ENCODE data around the gene KDF1. TPM values are rescaled to one million over a fixed set of nuclear protein-coding genes. Genes with fewer than 3 reads are reported as not detected.

The KDF1 gene
- total RNA-seq, 2 donors from 2014 or later = not detected

DNA sequence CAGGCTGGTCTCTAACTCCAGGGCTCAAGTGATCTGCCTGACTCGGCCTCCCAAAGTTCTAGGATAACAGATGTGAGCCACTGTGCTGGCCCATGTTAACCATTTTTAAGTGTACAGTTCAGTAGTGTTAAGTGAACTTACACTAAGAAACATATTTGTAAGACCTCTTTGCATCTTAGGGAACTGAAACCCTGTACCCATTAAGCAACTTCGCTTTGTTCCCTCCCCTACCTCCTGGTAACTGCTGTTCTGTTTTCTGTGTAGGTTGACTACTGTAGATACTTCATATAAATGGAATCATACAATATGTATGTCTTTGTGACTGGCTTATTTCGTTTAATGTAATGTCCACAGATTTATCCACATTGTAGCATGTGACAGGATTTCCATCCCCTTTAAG lies 27.7 kb downstream of the KDF1 start:
- DNase-seq (ENCODE audit: low spot score) = no peak
- intact Hi-C loops (cut with DNase I) = no loop called here

GRCh38 chr1:26923711-26924110 lies 36.6 kb downstream of the KDF1 start:
- intact Hi-C loops (cut with DNase I) = no loop called here
- no peak for DNase-seq (ENCODE audit: low spot score)

DNA sequence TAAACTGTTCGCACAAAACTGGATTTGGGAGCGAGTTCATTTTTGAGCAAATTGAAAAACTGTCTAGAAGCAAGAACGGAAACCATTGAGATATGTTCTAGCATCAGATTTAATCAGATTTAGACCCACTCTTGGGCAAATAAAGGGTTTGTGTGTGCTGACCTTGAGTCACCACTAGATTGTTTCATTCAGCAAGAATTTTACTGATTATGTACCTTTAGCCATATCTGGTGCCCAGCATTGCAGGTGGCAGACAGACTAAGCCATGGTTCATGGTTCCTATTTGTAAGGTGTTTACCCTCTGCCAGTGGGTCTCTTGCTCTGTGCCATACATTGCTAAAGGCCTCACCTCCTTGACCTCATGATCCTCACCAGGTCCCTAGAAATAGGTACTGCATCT lies 37.4 kb downstream of the KDF1 start:
- intact Hi-C loops (cut with DNase I) = no loop called here
- DNase-seq (ENCODE audit: low spot score) = no peak

DNA sequence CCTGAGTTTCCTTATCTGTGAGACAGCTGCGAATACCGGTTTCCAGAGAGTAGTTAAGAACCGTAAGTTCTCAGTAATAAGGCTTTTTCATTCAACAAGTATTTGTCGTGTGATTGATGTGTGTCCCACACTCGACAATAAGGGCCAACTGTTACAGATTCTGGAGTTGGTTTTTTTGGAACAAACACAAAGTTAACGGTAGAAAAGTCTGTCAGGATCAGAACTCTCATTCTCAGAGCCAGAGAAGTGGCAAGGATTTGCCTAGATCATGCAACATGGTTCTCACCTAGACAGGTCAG lies 37.9 kb downstream of the KDF1 start:
- DNase-seq (ENCODE audit: low spot score) = no peak
- intact Hi-C loops (cut with DNase I) = no loop called here

DNA sequence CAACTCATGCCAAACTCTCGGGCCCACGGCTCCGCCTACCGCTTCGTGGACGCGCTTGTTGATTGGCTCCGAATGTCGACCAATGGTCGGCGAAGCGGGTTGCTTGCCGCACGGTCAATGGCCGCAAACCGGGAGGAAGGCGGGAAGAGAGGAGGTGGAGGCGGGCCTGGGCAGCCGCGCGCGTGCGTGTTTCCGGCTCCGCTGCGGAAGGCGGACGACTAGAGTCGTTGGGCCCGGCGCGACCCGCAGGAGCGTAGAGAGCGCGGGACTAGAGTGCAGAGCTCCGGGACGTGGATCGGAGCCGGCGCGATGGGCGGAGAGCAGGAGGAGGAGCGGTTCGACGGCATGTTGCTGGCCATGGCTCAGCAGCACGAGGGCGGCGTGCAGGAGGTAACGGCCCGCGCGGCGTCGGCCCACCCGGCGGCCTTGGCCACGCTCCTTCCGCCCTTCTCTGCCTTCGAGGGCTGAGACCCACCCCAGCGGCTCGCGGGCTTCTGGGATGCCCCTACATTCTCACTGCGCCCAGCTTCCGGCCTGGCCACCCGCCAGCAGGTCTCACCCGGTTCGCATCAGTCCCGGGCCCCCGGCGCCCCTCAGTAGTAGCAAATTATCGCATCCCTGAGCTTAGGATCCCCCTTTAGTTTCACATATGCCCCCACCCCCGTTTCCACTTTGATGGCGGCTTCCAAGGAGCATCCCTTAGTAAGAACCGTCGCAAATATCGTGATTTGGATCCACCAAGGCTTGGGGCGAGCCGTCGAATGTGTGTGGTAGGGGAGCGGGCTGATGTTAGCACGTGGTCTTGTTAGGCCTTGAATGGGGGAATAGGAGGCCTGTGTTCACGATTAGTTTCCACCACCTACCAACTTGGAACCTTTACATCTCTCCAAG lies 38.5 kb downstream of the KDF1 start, which contains the start of gene NUDC:
NUDC (plus strand) TSS at position 204 of the 891 bp plus-strand sequence; CDS start at position 310, 106 bp downstream.
- intact Hi-C loops (cut with DNase I) = no loop called here

DNA sequence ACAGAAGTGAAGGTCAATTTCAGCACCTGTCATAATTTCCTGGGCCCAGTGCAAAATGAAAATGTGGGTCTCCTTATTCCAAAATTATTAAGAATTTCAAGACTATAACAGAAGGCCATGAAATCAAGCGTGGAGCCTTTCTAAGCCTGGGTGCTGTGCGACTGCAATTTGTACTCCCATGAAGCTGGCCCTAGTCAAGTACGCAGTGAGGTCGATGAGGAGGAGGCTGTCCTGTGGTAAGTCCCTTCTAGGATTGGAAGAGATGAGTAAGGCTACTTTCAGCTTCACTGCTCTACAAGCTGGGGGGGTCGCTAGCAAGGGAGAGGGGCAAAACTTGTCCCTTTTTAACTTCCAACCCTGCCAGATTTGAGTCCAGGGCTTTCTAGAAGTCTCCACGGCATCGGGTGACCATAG lies 39.1 kb downstream of the KDF1 start:
- DNase-seq (ENCODE audit: low spot score) = no peak
- intact Hi-C loops (cut with DNase I) = no loop called here

More for the DNA sequence above, 38.5 kb downstream of the KDF1 start, which contains the start of gene NUDC:
- DNase-seq (ENCODE audit: low spot score) = peak; percentile 99

GRCh38 chr1:26915204-26915842 lies 44.9 kb downstream of the KDF1 start:
- intact Hi-C loops (cut with DNase I) = no loop called here
- DNase-seq (ENCODE audit: low spot score) = no peak

- DNase-seq (ENCODE audit: low spot score) = no peak
- intact Hi-C loops (cut with DNase I) = no loop called here
These were observed 46.3 kb downstream of the KDF1 start, which contains the start of gene NR0B2 for GRCh38 chr1:26913754-26914619. Gene NR0B2 (minus strand): TSS chr1:26913975. CDS start chr1:26913940, 35 bp downstream.

- intact Hi-C loops (cut with DNase I) = no loop called here
- DNase-seq (ENCODE audit: low spot score) = no peak
These were observed 46.9 kb downstream of the KDF1 start for GRCh38 chr1:26913389-26913753.

DNA sequence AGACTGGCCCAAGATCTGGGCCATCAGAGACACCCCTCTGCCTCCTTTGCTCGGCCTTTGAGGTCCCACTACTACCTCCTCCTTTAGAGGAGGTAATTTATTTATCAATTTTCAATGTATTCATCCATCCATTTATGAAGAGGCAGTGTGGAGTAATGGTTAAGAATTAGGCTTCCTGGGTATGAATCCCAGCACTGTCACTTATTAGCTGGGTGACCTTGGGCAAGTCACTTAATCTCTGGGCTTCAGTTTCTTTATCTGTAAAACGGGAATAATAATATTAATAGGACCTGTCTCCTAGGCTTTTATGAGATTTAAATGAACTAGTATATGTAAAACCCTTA lies 48.1 kb downstream of the KDF1 start:
- intact Hi-C loops (cut with DNase I) = no loop called here
- DNase-seq (ENCODE audit: low spot score) = no peak

- no peak for DNase-seq (ENCODE audit: low spot score)
- intact Hi-C loops (cut with DNase I) = no loop called here
These were observed 48.7 kb downstream of the KDF1 start for GRCh38 chr1:26911399-26912146.

DNA sequence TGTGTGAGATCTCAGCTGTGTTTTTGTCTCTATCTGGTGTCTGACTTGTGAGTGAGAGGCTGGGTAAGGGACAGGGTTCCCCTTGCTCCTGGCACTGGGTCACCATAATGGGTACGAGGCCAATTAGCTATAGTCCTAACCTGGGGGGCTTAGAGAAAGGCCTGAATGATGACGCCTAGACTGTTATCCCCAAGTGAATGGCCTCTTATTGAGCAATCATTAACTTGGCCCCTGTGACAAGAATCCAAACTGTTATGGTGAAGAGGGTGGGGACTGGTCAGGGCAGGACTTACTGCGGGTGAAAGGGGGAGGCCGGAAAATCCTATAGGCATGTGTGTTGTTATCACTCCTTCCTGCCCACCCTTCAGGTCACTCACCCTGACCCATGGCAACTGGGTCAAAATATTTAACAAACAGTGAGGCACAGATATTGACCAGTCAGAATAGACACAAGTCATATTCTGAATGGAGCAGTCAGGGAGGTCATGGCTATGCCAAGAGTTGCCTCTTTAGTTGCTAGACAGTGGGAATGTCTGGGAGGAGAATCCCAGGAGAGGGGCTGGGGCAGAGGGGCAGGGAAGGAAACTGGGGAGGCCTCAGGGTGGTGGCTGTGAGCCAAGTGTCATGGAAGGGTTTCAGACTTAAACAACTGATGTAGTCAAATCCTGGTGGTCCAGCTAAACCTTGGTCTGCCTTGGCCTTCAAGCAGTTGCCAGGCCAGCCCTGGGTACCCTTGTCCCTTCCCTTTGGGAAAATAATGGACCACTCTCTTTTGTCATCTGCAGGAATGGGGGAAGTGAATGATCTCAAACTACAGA lies 49.7 kb downstream of the KDF1 start:
- intact Hi-C loops (cut with DNase I) = no loop called here
- no peak for DNase-seq (ENCODE audit: low spot score)

GRCh38 chr1:26909951-26910342 lies 50.3 kb downstream of the KDF1 start:
- intact Hi-C loops (cut with DNase I) = no loop called here

DNA sequence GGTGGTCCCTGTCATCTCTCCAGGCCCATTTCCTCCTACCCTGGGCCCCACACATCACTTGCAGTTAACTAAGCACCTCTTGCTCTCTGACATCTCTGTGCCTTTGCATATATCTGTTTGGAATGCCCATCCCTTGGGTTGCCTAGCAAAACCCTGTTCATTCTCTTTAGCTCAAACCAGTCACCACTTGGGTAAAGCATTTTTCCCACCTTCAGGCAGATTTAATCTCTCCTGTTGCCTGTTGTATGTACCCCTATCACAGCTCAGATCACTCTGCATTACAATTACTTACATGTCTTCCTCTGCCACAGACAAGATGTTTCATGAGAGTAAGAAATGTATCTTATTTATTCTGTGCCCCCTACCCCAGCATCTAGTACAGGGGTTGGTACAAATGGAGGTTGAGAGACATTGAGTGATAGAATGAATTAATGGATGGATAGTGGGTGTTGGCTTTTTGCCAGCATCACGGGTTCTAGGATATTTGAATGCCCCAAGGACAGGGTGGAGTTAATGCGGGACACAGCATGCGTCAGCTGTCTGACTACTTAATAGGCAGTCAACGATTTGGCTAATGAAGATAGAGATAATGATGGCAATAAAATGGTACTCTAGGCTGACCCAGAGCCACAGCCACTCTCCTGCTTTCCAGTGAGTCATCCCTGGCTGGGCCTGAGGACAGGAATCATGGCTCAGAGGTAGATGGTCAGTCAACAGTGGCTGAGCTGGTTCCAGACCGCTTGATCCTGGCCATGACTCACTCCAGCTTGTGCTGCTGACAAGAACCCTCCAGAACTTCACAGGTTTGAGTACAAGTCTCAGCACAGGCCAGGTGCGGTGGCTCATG lies 53.0 kb downstream of the KDF1 start:
- intact Hi-C loops (cut with DNase I) = no loop called here
- peak; percentile 80 for DNase-seq (ENCODE audit: low spot score)

More at GRCh38 chr1:26909951-26910342, 50.3 kb downstream of the KDF1 start:
- DNase-seq (ENCODE audit: low spot score) = no peak

GRCh38 chr1:26900815-26901511 lies 59.3 kb downstream of the KDF1 start:
- intact Hi-C loops (cut with DNase I) = no loop called here

GRCh38 chr1:26900001-26900814 lies 60.1 kb downstream of the KDF1 start, which contains the start of gene GPATCH3:
Gene GPATCH3 (minus strand): TSS chr1:26900467. CDS start chr1:26900442, 25 bp downstream.
- intact Hi-C loops (cut with DNase I) = no loop called here
- DNase-seq (ENCODE audit: low spot score) = peak; percentile 97

More at GRCh38 chr1:26900815-26901511, 59.3 kb downstream of the KDF1 start:
- DNase-seq (ENCODE audit: low spot score) = peak; percentile 13

All from posterior vena cava (tissue), 2 donors.